Measurements from ENCODE around the gene MESD. TPM values are rescaled to one million over a fixed set of nuclear protein-coding genes. Genes with fewer than 3 reads are reported as not detected.

The MESD gene
- total and polyA plus RNA-seq, 8 donors: 24.2 to 44.1 (median 42.7) TPM

DNA sequence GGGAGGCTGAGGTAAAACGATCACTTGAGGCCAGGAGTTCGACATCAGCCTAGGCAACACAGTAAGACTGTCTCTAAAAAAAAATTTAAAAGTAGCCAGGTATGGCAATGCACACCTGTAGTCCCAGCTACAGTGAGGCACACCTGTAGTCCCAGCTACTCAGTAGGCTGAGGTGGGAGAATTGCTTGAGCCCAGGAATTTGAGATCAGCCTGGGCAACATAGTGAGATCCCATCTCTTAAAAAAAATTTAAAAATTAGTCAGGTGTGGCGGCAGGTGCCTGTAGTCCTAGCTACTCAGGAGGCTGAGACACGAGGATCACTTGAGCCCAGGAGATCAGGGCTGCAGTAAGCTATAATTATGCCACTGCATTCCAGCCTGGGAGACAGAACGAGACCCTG, 6.8 kb downstream of the MESD start:
- H3K27me3 ChIP-seq: no peaks in the 10 kb centered on the region
- peaks cover 0 to 40% of the 10 kb centered on the region in 2 donors for H3K36me3 ChIP-seq
- H3K9me3 ChIP-seq: no peaks in the 10 kb centered on the region
- no peak for DNase-seq
- no peak overlapping the region for H3K27ac ChIP-seq
- no peak overlapping the region for H3K4me3 ChIP-seq
- no peak for ATAC-seq
- intact Hi-C loops (cut with DNase I): no loop called here
- H3K4me1 ChIP-seq: peaks cover 7 to 58% of the 10 kb centered on the region in 2 donors
- TF ChIP-seq, protein P1, sequence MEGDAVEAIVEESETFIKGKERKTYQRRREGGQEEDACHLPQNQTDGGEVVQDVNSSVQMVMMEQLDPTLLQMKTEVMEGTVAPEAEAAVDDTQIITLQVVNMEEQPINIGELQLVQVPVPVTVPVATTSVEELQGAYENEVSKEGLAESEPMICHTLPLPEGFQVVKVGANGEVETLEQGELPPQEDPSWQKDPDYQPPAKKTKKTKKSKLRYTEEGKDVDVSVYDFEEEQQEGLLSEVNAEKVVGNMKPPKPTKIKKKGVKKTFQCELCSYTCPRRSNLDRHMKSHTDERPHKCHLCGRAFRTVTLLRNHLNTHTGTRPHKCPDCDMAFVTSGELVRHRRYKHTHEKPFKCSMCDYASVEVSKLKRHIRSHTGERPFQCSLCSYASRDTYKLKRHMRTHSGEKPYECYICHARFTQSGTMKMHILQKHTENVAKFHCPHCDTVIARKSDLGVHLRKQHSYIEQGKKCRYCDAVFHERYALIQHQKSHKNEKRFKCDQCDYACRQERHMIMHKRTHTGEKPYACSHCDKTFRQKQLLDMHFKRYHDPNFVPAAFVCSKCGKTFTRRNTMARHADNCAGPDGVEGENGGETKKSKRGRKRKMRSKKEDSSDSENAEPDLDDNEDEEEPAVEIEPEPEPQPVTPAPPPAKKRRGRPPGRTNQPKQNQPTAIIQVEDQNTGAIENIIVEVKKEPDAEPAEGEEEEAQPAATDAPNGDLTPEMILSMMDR (IDR thresholded peaks at IDR 0.05): no peak

DNA sequence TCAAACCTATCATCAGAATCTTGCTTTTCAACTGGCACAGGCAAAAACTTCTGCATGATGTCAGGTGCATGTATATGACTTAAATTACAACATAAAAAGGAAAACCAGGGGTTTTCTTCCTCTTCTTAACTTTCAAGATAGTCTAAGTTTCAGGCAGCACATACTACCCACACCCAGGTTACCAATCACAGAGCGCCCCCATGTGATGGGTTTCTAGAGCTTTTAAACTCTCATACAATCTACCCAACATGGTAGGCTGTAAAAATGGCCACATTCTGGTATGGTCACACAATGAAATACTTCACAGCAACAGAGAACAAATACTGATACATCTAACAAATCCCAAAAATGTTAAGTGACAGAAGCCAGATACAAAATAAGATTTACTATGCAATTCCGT, 7.4 kb downstream of the MESD start:
- H3K27me3 ChIP-seq: no peaks in the 10 kb centered on the region
- H3K36me3 ChIP-seq: peaks cover 0 to 45% of the 10 kb centered on the region in 2 donors
- H3K4me3 ChIP-seq: no peak overlapping the region
- H3K9me3 ChIP-seq: no peaks in the 10 kb centered on the region
- TF ChIP-seq, protein P1 (IDR thresholded peaks at IDR 0.05): no peak
- H3K4me1 ChIP-seq: peaks cover 5 to 58% of the 10 kb centered on the region in 2 donors
- no peak for ATAC-seq
- no peak for DNase-seq
- intact Hi-C loops (cut with DNase I): no loop called here
- no peak overlapping the region for H3K27ac ChIP-seq

DNA sequence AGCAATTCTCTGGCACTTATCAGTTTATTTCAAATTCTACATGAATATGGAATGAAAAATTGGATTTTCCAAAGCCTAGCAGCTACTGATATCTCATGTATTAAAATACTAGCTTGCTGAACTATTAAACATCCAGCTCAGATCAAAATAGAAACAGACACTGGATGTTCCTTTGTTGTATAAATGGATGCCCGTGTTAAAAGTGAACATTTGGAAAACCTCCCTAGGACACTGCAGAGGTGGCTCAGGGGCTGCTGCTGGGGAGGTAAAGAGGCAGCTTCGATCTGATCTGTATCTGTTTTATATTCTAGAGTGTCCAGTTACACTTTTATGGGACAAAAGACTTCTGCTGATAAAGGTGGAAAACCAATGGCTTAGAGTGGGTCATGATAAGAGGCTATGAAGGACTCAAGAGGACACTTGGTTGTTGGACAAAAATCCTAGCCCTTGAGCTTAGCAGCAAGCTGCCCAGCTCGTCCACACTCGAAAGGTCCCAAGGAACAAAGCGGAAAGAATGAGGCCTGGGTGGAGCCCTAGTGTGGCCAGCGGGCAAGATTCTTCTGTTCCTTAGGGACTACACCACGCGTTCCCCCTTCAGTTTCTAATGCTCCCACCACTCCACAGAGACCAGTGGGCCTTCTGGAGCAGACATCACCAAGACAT, 9.9 kb downstream of the MESD start:
- Histone ChIP-seq H3K36me3 (peaks cover 0 to 51% of the 10 kb centered on the region in 2 donors), H3K4me3 (no peak overlapping the region)

DNA sequence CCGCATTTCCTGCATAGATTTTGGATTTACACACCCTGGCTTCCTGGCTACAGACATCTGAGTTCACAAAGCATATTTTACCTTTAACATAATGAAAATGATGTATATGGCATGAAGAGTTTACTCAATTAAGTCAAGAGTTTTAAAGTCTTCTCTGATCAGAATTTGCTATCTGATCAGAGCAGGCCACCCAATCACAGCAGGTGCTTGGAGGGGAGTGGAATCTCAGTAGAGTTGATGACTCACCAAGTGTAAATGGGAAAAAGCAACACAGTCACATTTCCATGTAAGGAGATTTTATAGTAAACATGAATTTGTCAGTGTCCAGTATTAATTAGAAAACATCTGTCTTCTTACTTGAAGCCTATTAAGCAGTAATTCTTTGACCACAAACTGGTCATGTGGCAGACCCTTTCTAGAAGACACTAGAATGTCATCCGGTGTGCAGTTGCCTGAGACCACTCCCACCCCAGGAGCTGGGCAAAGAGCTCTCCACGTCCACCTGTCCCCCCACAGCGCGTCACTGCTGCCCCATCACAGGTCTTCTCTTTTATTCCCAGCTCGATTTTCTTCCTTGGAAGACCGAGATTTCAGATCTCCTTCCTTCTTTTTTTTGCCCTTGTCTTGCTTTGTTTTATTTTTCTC, 10.8 kb downstream of the MESD start:
- Histone ChIP-seq H3K9me3 (no peaks in the 10 kb centered on the region), H3K27ac (no peak overlapping the region), H3K4me1 (peaks cover 0 to 24% of the 10 kb centered on the region in 2 donors), H3K27me3 (no peaks in the 10 kb centered on the region), H3K36me3 (peaks cover 0 to 51% of the 10 kb centered on the region in 2 donors), H3K4me3 (no peak overlapping the region)
- intact Hi-C loops (cut with DNase I): no loop called here
- DNase-seq (no peak), ATAC-seq (peak; percentile 48)
- TF ChIP-seq, protein P1 (IDR thresholded peaks at IDR 0.05): no peak

More for the DNA sequence above, 9.9 kb downstream of the MESD start:
- Histone ChIP-seq H3K9me3 (no peaks in the 10 kb centered on the region), H3K4me1 (peaks cover 0 to 33% of the 10 kb centered on the region in 2 donors), H3K27me3 (no peaks in the 10 kb centered on the region), H3K27ac (no peak overlapping the region)
- ATAC-seq (peak; percentile 34), DNase-seq (no peak)
- intact Hi-C loops (cut with DNase I): no loop called here
- TF ChIP-seq, protein P1 (IDR thresholded peaks at IDR 0.05): no peak

DNA sequence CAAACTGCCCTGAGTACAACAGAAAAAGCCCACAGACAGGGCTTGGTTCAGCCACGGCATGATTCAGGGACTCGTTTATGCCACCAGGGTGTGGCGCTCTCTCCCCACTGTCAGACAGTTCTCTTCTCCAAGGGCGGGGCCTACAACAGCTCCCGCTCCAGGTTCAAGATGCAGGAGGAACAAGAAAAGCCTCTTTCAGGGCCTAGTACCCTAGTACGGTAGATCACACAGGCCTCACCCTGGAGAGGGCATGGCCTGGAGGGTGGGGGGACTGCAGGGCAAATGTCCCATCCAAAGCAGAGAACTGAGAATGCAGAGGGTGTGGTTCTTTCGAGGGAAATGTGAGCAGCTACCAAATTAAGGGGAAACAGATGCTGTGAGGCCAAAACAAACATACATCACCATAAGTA, 12.0 kb downstream of the MESD start:
- H3K4me3 ChIP-seq: no peak overlapping the region
- TF ChIP-seq, protein P1 (IDR thresholded peaks at IDR 0.05): peak; percentile 31 to 51
- H3K36me3 ChIP-seq: peaks cover 0 to 58% of the 10 kb centered on the region in 2 donors
- intact Hi-C loops (cut with DNase I): no loop called here
- DNase-seq: peak in 2 of 4 donors; percentile 42 to 47
- H3K27me3 ChIP-seq: no peaks in the 10 kb centered on the region
- H3K9me3 ChIP-seq: no peaks in the 10 kb centered on the region
- H3K4me1 ChIP-seq: peaks cover 0 to 24% of the 10 kb centered on the region in 2 donors
- ATAC-seq: peak; percentile 93
- no peak overlapping the region for H3K27ac ChIP-seq
